C4-2B (cell line): Measurements from ENCODE around the gene PRSS27.

ENCODE experiments used
- ZFX ChIP-seq: fragments of 450-650 bp; IDR thresholded peaks from 2 replicates; pipeline ENCODE4 v1.6.1; 2017
- TF ChIP-seq, protein P1 (sequence below): fragments of 450-650 bp; conservative IDR thresholded peaks from 2 replicates; pipeline ENCODE4 v1.5.1; 2017; ENCODE audit warnings: mild to moderate bottlenecking

DNA sequence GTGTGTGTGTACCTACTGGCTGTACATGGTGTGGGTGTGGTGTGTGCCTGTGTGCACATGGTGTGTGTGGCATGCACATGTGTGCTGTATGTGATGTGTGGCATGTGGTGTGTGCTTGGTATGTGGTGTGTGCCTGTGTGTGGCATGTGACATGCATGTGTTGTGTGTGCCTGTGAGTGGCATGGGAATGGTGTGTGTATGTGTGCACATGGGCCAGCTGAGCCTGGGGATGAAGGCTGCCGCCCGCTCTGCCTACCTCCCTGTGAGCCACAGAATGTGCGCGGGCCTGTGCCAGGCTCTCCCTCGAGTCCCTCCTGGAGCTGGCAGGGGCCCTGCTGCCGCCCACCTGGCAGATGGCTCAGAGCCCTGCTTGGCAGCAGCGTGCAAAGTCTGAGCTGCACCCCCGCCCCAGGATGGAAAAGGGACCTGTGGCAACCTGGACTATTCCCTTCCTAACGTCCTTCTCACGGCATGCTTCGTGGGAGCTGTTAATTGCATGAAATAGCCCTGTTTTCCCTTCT is 9.3 kb downstream of the PRSS27 start:
- TF ChIP-seq, protein P1, sequence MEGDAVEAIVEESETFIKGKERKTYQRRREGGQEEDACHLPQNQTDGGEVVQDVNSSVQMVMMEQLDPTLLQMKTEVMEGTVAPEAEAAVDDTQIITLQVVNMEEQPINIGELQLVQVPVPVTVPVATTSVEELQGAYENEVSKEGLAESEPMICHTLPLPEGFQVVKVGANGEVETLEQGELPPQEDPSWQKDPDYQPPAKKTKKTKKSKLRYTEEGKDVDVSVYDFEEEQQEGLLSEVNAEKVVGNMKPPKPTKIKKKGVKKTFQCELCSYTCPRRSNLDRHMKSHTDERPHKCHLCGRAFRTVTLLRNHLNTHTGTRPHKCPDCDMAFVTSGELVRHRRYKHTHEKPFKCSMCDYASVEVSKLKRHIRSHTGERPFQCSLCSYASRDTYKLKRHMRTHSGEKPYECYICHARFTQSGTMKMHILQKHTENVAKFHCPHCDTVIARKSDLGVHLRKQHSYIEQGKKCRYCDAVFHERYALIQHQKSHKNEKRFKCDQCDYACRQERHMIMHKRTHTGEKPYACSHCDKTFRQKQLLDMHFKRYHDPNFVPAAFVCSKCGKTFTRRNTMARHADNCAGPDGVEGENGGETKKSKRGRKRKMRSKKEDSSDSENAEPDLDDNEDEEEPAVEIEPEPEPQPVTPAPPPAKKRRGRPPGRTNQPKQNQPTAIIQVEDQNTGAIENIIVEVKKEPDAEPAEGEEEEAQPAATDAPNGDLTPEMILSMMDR, result no peak
- no peak for TF ChIP-seq ZFX
